ENCODE data around the gene OCRL.
"Not testable (repeated sequence)": the region's sequence is repeated elsewhere in the genome, so short reads cannot be mapped to it uniquely, and the experiment has no call there.

The OCRL gene

DNA sequence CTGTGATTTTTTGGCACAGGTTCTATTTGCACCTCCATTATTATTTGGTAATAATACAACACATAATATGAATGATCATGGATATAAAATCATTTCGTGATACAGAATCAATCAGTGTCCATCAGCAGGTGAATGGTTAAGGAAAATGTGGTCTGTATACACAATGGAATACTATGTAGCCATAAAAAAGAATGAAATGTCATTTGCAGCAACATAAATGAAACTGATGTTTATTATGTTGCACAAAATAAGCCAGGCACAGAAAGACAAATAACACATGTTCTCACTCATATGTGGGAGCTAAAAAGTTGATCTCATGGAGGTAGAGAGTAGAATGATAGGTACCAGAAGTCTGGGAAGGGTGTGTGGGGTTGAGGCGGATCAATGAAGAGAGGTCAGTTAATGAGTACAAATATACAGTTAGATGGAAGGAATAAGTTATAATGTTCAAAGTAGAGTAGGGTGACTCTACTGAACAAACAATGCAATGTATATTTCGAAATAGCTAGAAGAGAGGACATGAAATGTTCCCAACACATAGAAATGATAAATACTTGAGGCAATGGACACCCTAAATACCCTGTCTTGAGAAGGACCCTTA lies 15.7 kb upstream of the OCRL start:
- CTCF ChIA-PET = no interaction called here
- peaks cover 7% of the 10 kb centered on the region for H3K4me1 Mint-ChIP-seq

DNA sequence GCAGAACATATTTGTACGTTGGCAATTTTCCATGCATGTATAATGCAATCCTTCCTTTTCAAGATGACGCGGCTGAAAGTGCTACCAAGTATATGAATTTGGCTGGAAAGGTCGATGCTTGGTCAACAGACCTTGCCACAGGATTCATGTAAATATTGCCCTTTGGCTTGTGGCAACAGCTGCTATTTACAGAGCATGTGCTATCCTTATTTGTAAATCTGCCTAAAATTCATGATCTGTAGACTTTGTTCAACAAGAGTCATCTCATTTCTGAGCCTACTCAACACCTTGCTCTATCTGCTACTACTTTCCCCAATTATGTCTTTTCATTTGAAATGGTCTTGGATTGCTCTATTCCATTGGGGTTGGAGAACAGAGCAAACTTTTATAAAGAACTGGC lies 14.9 kb upstream of the OCRL start:
- Mint-ChIP-seq H3K9me3 (no peaks in the 10 kb centered on the region), H3K27me3 (peaks cover 25% of the 10 kb centered on the region), H3K36me3 (no peaks in the 10 kb centered on the region), H3K27ac (no peak overlapping the region), H3K4me3 (no peak overlapping the region), H3K4me1 (peaks cover 7% of the 10 kb centered on the region)
- DNase-seq = no peak
- CTCF ChIA-PET = no interaction called here

More for the DNA sequence above, 15.7 kb upstream of the OCRL start:
- Mint-ChIP-seq H3K4me3 (no peak overlapping the region), H3K9me3 (no peaks in the 10 kb centered on the region), H3K27me3 (peaks cover 25% of the 10 kb centered on the region), H3K27ac (no peak overlapping the region), H3K36me3 (no peaks in the 10 kb centered on the region)
- DNase-seq = no peak

DNA sequence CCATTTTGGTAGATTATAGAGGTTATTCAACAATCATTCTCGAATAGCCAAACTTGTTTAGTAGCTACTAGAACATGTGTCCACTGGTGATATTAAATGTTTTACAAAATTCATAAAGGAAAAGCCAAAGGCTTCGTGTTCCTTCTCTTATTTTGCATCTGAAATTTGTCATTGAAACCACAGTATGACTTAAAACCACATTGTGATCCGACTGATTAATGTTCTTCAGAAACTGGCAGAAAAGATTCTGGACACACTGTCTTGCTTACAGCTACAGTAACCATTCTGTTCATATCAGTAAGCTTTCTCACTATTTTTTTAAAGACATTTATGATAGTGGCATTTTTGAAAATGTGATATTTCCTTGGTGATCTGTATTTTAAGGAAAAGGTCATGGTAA lies 14.2 kb upstream of the OCRL start:
- peaks cover 25% of the 10 kb centered on the region for H3K27me3 Mint-ChIP-seq
- DNase-seq = no peak
- no peak overlapping the region for H3K27ac Mint-ChIP-seq
- no peaks in the 10 kb centered on the region for H3K36me3 Mint-ChIP-seq
- H3K9me3 Mint-ChIP-seq = no peaks in the 10 kb centered on the region
- peaks cover 7% of the 10 kb centered on the region for H3K4me1 Mint-ChIP-seq
- CTCF ChIA-PET = no interaction called here
- H3K4me3 Mint-ChIP-seq = no peak overlapping the region

DNA sequence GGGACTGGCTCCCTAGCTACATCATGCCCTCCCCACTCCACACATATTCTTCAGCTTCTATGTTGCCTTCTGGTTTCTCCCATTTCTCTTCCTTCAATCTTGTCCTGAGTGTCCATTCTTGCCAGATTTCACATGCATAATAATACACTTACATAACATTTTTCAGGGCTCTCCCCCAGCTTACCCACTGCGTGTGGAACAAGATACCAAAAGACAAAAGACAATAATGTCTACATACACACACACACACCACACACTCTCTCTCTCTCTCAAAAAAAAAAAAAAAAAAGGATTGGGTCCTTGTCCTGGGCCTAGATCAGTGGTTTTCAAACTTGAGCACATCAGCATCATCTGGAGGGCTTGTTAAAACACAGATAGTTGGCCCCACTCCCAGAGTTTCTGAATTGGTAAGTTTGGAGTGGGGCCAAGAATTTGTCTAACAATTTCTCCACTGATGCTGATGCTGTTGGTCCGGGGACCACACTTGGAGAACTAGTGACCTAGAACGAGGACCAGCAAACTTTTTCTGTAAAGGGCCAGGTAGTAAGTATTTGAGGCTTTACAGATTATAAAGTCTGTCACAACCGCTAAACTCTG lies 10.3 kb upstream of the OCRL start:
- Mint-ChIP-seq H3K4me1 (no peaks in the 10 kb centered on the region), H3K4me3 (no peak overlapping the region), H3K27ac (no peak overlapping the region), H3K27me3 (no peaks in the 10 kb centered on the region), H3K36me3 (no peaks in the 10 kb centered on the region), H3K9me3 (no peaks in the 10 kb centered on the region)
- CTCF ChIA-PET = no interaction called here
- no peak for DNase-seq

DNA sequence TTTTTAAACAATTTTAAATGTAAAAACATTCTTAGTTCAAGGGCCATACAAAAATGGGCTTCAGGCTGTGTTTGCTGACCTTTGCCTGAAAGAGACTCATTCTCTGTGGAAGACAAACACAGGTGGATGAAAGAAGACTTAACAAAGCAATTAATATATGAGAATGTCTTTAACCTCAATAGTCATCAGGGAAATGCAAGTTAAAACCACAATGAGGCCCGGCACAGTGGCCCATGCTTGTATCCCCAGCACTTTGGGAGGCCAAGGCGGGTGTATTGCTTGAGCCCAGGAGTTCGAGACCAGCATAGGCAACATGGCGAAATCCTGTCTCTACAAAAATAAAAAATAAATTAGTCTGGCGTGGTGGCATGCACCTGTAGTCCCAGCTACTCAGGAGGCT lies 9.6 kb upstream of the OCRL start:
- Mint-ChIP-seq H3K27me3 (no peaks in the 10 kb centered on the region), H3K9me3 (no peaks in the 10 kb centered on the region), H3K4me3 (no peak overlapping the region), H3K27ac (no peak overlapping the region), H3K36me3 (no peaks in the 10 kb centered on the region), H3K4me1 (no peaks in the 10 kb centered on the region)
- no peak for DNase-seq
- CTCF ChIA-PET = no interaction called here

DNA sequence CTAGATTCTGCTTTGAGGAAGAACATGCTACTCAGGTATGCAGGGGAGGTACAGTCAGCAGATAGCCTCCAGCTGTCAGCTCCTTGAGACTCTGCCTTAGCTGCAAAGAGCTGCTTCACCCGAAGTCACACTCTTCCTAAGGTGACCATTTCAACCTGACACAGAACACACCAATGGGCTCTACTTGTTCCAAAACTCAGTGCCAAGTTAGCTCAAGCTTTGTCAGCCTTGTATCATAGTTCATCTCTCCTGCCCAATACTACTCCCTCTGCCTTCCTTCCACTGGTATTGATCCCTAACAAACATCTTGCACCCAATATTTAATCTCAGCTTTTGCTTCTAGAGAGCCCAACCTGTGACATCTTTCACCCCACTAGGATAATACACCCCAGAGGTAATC lies 8.9 kb upstream of the OCRL start:
- Mint-ChIP-seq H3K27me3 (no peaks in the 10 kb centered on the region), H3K4me3 (no peak overlapping the region), H3K9me3 (no peaks in the 10 kb centered on the region), H3K27ac (no peak overlapping the region), H3K4me1 (no peaks in the 10 kb centered on the region), H3K36me3 (no peaks in the 10 kb centered on the region)
- CTCF ChIA-PET = no interaction called here
- DNase-seq = no peak

DNA sequence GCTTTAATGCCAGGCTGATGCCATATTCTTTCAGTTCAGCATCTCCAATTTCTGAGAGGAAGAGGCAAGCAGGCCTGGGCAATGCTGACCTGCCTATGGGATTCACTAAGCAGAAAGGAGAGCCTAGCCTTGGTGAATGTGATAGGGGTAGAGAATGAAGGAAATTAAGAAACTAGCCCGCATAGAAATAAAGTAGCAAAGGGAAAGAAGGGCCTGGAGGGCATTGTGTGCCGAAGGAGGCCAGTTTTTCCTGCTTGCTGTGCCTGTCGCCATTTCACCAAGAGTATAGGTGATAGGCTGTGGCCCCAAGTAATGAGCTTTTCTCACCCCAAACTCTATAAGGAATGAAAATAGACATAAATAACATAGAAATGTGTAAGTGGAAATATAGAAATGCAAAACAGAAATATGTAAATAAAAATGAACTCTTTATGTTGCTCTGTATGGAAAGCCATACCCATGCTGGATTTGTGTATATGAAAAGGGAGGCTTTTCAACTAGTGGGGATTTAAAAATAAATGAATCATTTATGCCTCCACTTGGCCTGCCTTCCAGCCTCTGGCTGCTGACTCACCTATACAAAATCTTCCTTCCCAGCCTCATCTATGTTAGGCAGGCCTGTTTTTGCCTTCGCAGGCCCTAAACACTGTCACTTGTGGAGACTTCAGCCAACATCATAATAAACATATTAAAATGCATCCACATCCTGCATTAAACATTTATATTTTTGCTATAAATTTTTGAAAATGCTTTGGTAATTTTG lies 5.1 kb upstream of the OCRL start:
- CTCF ChIA-PET = no interaction called here
- peaks cover 3% of the 10 kb centered on the region for H3K4me1 Mint-ChIP-seq
- DNase-seq = no peak

DNA sequence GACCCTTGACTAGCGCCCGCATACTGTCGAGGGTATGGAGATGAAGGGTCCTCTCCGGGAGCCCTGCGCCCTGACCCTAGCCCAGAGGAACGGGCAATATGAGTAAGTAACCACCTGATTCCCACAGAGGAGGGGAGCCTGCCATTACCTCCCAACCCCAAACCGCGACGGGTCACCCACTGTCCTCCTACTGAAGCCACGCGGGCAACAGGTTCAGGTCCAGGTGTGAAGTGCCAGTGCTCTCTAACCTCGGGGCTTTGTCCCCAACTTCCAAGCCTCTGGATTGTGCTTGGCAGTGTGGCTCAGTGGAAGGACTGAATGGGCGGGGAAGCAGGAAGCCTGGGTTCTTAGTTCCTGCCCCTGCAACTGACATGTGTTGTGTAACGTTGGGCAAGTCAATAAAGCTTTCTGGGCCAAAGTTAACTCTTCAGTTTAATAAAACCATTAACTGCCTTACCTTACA lies 694 bp downstream of the OCRL start:
- Mint-ChIP-seq H3K27me3 (peaks cover 3% of the 10 kb centered on the region), H3K27ac (no peak overlapping the region), H3K4me3 (peak overlapping the region; percentile 62), H3K4me1 (peaks cover 3% of the 10 kb centered on the region), H3K36me3 (no peaks in the 10 kb centered on the region), H3K9me3 (no peaks in the 10 kb centered on the region)
- no peak for DNase-seq
- CTCF ChIA-PET = interaction anchor here (1.6 kb wide), 1 partner anchor 60 kb away, joined by 4 read pairs; no protein-coding TSS in a partner anchor

More for the DNA sequence above, 5.1 kb upstream of the OCRL start:
- H3K9me3 Mint-ChIP-seq = no peaks in the 10 kb centered on the region
- no peak overlapping the region for H3K4me3 Mint-ChIP-seq
- H3K36me3 Mint-ChIP-seq = no peaks in the 10 kb centered on the region
- H3K27me3 Mint-ChIP-seq = peaks cover 2% of the 10 kb centered on the region
- H3K27ac Mint-ChIP-seq = no peak overlapping the region

DNA sequence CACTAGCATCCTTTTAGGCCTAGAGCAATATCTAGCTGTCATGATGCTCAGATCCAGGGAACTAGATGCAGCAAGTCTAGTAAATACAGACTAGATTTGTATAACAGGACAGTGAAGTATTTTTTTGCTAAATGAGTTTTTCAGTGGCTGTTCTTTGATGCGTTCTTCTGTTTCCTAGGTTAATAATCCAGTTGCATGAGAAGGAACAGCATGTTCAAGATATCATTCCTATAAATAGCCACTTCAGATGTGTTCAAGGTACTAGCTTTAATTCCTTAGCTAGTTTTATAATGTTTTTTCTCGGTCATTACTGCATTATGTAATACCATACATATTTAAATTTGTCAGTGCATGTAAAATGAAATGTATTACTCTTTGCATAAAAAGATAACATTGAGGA lies 4.7 kb downstream of the OCRL start:
- H3K4me3 Mint-ChIP-seq = no peak overlapping the region
- no peaks in the 10 kb centered on the region for H3K4me1 Mint-ChIP-seq
- H3K36me3 Mint-ChIP-seq = no peaks in the 10 kb centered on the region
- peaks cover 3% of the 10 kb centered on the region for H3K27me3 Mint-ChIP-seq
- H3K27ac Mint-ChIP-seq = no peak overlapping the region
- DNase-seq = no peak
- no peaks in the 10 kb centered on the region for H3K9me3 Mint-ChIP-seq
- CTCF ChIA-PET = no interaction called here

DNA sequence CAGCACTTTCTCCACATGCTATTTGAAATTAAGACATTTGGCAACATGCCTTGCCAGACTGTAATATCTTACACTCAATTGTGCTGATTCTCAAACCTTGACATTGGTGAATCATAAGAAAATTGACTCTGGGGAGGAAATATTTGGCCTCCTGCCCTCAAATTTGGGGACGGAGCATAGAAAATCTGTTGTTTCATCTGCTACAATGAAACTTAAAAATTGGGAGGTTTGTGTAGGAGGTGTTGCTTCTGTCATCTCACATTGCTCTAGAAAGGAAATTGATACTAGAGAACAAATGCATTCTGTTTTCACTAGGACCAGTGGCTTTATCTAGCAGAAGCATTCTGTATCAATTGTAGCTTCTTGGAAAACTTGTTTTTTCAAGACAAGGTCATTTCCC lies 5.3 kb downstream of the OCRL start:
- DNase-seq = no peak
- Mint-ChIP-seq H3K27ac (no peak overlapping the region), H3K27me3 (no peaks in the 10 kb centered on the region), H3K4me1 (no peaks in the 10 kb centered on the region), H3K4me3 (no peak overlapping the region), H3K36me3 (no peaks in the 10 kb centered on the region), H3K9me3 (no peaks in the 10 kb centered on the region)
- CTCF ChIA-PET = no interaction called here

DNA sequence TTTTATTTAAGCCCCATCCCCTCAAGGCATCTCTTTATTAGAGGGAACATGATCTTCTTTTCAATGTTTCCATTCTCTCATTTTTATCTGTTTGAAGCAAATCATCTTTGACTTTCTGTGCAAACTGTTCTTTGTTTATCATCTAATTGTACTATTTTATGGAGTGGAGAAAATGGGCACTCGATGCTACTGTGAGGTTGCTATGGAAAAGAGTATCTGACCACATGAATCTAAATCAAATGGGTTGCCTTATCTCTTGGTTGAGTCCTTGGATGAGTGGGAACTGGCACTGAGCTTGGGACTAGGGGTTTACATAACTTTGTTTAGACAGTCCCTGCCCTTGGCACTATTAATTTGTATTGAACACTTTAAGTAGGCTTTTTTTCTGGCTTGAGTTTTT lies 9.1 kb downstream of the OCRL start:
- Mint-ChIP-seq H3K4me1 (no peaks in the 10 kb centered on the region), H3K9me3 (no peaks in the 10 kb centered on the region), H3K36me3 (no peaks in the 10 kb centered on the region), H3K27ac (no peak overlapping the region), H3K4me3 (no peak overlapping the region), H3K27me3 (no peaks in the 10 kb centered on the region)
- DNase-seq = no peak
- CTCF ChIA-PET = interaction anchor here (0.6 kb wide), 1 partner anchor 521 kb away, joined by 4 read pairs; no protein-coding TSS in a partner anchor

DNA sequence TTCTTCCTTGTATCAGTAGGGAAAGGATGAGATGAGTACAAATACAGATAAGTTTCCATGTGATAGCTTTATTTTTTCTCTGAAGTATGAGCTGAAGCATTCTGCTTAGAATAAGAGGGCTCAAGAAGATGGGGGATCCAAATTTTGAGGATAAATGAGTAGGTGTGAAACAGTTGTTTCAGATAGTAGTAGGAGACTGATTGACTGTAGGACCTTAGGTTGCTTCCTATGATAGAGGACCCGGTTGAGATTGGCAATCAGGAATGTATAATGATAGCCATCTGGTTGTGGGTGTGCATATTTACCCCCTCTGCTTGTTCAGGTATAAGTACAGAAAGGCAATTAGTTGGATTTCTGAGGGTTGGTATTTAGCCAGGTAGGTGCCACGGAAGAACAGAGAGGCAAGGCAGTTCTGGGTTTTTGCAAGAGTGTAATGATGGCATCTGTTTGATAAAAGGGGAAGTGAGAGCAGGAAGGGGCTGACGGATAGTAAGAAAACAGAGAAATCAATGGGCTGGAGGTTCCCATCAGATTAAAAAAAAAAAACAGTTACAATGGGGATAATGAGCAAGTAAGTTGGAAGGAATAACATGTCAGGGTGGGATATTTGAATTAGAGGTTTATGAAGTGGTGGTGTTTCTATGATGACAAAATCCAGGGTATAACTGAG lies 13.7 kb downstream of the OCRL start:
- Mint-ChIP-seq H3K36me3 (no peaks in the 10 kb centered on the region), H3K27me3 (no peaks in the 10 kb centered on the region), H3K4me1 (no peaks in the 10 kb centered on the region), H3K9me3 (no peaks in the 10 kb centered on the region), H3K27ac (no peak overlapping the region), H3K4me3 (no peak overlapping the region)
- DNase-seq = no peak
- CTCF ChIA-PET = no interaction called here

DNA sequence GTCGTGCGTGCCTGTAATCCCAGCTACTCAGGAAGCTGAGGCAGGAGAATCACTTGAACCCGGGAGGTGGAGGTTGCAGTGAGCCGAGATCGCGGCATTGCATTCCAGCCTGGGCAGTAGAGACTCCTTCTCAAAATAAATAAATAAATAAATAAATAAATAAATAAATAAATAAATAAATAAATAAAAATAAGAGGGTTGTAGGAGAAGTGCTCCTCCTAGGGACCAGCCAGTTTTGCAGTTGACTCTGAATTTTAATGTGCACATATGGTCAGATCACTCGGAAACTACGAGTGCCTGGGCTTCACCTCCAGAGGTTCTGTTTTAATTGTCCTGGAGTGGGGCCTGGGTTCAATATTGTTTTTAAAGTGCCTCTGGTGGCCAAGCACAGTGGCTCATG lies 14.8 kb downstream of the OCRL start:
- H3K4me1 Mint-ChIP-seq, H3K9me3 Mint-ChIP-seq, DNase-seq, H3K27ac Mint-ChIP-seq, H3K4me3 Mint-ChIP-seq, H3K36me3 Mint-ChIP-seq, CTCF ChIA-PET, H3K27me3 Mint-ChIP-seq: not testable (repeated sequence)

DNA sequence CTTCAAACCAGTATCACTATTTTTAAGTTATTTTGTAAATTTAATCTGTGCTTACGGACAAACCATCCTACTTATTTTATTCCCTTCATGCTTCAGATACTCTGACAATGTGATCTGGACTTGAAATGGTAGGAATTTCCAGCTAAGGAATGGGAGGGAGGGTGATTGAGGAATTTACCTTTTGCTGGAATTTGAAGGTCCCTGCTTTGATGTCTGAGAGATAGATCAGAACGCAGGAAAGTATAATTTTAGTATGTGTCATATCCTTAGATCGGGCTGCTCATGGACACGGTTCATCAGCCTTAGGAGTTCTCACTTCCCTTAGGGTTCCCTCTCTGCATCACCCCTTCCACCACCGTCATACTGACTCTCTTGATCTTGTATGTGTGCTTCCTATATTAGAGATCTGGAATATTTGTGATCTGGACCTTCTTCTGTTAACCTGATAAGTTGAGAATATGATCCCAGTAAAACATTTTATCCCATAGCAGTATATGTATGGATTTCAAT lies 16.8 kb downstream of the OCRL start:
- Mint-ChIP-seq H3K4me3 (no peak overlapping the region), H3K4me1 (no peaks in the 10 kb centered on the region), H3K27me3 (no peaks in the 10 kb centered on the region), H3K27ac (no peak overlapping the region), H3K36me3 (peaks cover 1% of the 10 kb centered on the region), H3K9me3 (no peaks in the 10 kb centered on the region)
- DNase-seq = no peak
- CTCF ChIA-PET = no interaction called here

All from activated naive CD4-positive, alpha-beta T cell treated with anti-CD3 and anti-CD28 coated beads, Interleukin-2, amount 10 ng/mL, durations not matched to agents 7 days and 5 days (primary cell).